Non-pigmented ciliary epithelial cell (primary cell): Measurements from ENCODE around the gene EXOC6B.

ENCODE experiments used
- DNase-seq: peaks from one replicate; pipeline ENCODE4 v3.0.0-alpha.2; 2010; ENCODE audit warnings: low read depth

Gene EXOC6B

DNA sequence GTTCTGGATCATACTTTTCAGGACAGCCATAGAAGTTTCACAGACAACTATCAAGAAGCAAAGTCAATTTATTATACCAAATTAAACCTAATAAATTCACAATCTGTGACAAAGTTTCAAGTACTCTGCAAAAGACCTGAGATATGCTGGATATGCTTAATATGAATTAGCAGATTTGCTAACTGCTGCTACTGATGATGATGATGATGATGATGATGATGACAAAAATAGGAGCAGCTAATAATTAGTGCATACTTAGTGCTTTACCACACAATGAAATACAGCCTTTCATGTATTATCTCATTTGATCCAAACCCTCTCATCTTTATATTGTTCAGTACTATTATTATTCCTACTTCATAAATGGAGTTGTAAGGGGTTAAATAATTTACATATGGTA is 462.4 kb downstream of the EXOC6B start:
- no peak for DNase-seq

DNA sequence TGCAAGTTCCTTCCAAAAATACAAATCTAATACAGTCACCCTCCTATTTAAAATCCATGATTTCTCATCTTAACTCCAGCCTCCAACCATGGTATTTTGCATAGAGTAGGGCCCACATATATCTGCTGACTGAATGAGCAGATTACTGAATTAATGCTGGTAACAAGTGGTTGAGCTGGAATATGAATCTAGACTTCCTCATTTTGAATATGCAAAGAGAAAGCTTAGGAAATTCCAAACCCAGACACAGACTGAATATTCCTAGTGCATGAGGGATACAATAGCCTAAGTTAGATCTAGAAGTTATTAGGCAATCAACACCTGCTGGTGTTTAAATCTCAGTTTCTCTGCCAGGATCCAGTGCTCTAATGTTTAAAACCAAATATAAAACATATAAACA is 463.1 kb downstream of the EXOC6B start:
- no peak for DNase-seq

- DNase-seq, result no peak
Observed at GRCh38 chr2:72361521-72361920, 464.3 kb downstream of the EXOC6B start.

- no peak for DNase-seq
Observed at GRCh38 chr2:72361042-72361441, 464.8 kb downstream of the EXOC6B start.

DNA sequence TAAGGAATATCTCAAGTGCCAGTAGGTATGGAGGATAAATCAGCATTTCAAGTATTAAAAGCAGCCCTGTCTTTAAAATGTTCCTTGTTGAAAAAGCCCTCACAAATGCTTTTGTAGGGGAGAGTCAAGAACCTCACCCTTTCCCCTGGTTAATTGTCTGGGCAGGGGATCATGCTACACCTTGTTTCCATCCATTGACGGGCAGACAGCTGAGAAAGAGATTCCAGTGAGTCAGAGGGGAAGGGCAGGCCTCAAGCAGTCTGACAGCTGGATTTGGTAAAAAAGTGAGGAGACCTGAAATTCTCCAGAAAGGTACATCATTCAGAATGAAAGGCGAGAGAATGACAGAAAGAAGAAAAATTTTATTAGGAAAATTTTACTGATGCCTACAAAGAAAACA is 475.0 kb downstream of the EXOC6B start:
- DNase-seq, result no peak

- DNase-seq, result no peak
Observed at GRCh38 chr2:72349016-72349415, 476.8 kb downstream of the EXOC6B start.

GRCh38 chr2:72347081-72347480 is 478.8 kb downstream of the EXOC6B start:
- DNase-seq, result no peak

DNA sequence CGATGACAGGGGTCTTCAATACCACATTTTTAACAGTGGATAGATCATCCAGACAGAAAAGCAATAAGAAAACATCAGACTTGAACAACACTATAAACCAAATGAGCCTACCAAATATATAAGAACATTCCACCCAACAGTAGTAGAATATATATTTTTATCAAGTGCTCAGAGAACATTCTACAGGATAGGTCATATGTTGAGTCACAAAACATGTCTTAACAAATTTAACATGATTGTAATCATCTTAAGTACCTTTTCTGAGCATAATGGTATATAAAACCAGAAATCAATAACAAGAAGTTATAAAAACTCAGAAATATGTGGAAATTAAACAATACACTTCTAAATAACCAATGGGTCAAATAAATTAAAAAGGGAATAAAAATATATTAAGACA is 484.2 kb downstream of the EXOC6B start:
- DNase-seq, result no peak

DNA sequence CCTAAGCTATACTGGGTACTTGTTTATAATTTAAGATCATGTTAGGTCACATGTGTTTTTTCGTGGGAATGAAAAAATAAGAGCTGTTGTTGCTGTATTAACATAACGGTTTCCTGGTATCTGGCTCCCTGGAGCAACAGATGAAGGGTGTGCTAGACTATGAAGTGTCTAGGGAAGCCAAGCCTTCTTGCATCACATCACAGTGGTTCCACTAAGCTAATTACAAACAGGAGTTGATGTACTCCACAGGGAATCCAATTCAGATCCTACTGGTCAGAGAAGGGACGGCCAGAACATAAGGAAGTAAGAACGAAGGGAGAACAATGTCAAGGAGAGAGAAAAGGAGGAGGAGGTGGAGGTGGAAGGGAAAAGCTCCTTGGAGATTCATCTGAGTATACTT is 485.2 kb downstream of the EXOC6B start:
- no peak for DNase-seq

DNA sequence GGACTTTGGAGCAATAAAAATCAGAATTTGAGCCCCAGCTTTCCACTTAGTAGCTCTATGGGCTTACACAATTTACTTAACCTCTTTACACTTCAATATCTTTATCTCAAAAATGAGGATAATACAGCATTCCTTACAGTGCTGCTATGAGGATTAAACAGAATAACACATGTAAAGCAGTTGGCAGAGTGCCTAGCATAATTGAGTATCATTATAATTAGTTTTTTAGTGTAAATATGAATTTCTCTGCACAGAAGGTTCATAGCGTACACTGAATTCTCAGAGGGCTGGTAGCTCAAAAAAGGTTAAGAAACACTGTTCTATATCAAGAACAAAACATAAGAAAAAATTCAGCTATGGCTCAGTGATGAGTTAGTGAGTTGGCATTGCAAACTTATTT is 487.8 kb downstream of the EXOC6B start:
- DNase-seq, result no peak

- DNase-seq, result no peak
Observed at GRCh38 chr2:72332720-72333119, 493.1 kb downstream of the EXOC6B start.

- no peak for DNase-seq
Observed at GRCh38 chr2:72330652-72331051, 495.2 kb downstream of the EXOC6B start.

DNA sequence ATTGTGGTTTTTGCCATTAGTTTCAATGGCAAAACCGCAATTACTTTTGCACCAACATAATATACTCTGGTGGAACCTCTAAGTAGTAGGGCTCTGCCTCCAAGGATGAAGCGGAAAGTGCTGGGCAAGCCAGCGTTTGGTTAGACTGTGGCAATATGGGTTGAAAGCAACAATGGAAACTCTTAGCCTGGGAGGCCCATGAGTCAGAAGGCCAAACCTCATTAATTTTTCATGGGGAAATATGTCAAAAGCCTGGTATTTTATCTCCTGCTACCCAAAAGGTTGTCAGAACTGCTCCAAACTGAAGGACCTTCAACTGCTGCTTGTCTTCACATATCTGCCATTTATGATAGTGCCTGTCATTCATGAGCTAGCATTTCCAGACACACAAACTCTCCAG is 499.1 kb downstream of the EXOC6B start:
- DNase-seq, result no peak

- DNase-seq, result no peak
Observed at GRCh38 chr2:72325592-72326422, 500.0 kb downstream of the EXOC6B start.

DNA sequence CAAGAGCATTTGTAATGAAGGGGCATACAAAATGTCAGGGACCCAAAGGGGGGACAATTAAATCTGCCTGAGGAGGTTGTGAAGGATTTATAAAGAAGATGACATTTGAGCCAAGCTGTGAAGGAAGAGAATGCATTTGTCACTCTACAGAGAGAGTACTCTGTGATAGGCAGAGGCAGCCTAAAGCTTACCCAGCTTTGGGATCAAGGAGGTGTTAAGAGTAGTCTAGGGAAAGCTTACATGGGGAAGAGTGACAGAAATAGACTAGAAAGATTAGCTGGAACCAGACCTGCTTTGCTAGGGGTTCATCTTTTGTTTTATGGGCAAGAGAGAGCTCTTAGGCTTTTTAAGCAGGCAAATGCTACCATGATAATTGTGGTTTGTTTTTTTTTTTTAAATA is 509.1 kb downstream of the EXOC6B start:
- DNase-seq, result no peak

GRCh38 chr2:72300147-72300684 is 525.6 kb downstream of the EXOC6B start:
- DNase-seq, result no peak

DNA sequence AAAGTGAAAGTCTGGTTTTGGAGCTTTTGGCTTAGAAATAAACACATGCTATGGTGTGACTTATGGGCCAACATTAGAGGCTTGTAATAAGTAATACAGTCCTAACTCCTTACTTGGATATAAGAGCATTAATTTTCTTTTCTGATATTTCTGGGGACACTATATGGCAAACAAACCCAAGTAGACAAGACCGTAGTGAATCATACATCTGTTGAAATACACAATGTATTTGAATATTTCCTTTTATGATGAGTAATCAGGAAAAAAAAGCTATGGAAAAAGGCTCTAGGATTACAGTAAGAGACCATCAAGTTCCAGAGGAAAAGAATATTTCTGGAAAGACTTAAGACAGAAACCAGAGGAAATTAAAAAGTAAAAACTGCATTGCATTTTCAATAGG is 532.2 kb downstream of the EXOC6B start:
- peak; percentile 20 for DNase-seq

DNA sequence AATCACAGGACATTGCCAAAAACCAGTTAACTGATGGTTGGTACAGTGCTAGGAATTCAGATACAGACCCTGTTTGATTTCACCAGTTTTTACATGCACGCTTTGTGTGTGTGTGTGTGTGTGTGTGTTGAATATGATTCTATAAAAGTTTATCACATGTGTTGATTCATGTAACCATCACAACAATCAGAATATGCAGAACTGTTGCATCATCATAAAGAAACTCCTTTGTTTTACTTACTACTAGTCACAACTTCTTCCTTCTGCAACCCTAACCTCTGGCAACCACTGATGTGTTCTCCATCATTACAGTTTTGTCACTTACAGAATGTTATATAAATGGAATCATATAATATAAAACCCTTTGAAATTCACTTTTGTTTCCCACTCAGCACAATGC is 533.4 kb downstream of the EXOC6B start:
- no peak for DNase-seq

DNA sequence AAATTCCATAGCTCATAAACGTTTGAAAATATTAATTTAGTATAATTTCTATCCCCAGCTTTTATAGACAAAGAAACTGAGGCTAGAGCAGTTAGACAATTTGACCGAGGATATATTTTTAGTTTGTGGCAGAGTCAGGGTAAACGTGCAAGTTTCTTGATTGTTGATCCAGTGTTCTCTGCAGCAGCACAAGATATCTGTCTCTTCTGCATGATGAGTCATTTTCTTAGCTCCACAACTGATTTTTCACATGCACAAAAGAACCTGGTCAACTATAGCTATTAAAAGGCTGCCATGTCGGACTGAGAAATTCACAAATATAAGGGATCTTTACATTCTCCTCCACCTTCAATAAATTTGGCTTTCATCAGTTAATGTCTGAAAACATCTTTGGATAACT is 534.8 kb downstream of the EXOC6B start:
- DNase-seq, result no peak

DNA sequence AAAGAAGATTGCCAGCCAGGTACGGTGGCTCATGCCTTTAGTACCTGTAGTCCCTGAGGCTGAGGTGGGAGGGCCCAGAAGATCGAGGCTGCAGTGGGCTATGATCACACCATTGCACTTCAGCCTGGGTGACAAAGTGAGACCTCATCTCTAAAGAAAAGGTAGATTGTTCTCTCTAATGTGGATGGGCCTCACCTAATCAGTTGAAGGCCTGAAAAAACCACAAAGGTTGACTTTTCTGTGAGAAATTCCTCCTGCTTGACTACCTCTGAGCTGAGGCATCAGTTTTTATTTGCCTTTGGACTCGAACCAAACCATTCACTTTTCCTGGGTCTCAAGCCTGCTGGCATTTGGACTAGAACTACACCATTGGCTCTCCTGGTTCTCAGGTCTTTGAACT is 536.1 kb downstream of the EXOC6B start:
- DNase-seq, result no peak

DNA sequence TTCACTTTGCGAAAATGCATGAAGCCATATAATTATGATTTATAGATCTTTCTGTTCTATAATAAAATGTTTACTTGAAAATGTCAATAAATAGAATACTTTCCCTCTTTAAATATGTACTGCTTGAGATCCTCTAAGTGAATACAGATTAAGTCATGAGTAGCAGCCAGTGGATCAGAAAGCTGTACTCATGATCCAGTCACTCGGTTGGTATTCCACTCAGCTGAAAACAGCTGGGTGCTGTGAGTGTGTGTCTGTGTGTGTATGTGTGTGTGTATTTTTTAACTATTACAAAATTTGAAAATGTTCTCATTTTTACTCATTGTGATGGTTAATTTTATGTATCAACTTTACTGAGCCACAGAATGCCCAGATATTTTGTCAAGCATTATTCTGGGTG is 536.5 kb downstream of the EXOC6B start:
- peak; percentile 65 for DNase-seq

DNA sequence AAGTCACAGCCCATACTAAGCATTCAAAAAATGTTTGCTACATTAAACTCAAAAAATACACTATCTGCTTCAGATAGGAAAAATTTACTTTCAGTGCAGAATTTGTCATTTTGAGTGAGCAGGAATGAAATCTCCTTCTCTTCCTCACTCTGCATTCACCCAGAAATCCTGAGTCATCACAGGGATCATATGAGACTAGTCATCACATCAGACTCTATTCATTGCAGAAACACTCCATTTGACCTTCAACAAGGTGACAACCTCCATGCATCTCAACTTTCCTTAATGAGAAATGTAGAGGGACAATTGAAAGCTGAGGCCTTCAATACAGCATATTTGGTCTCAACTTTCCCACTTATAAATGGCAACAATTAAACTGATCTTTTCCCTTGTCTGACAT is 547.8 kb downstream of the EXOC6B start:
- DNase-seq, result peak; percentile 36

DNA sequence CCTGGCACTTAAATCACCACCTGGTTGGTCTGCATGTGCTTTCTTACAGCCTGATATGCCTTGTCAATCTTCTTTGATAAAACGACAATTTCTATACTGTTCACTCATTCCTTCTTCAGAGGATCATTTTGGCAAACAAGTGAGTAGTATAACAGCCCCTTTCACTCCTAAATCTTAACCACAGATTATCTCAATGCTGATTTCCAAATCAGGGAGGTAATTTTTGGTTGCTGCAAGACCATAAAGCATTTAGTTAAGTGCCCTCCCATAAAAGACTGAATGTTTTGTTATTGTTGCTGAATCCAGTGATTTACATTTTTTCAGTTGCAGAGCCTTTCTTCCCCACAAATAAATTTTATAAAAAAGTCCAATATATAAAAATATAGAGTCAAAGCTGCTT is 549.0 kb downstream of the EXOC6B start:
- DNase-seq, result no peak

- DNase-seq, result peak; percentile 8
Observed at GRCh38 chr2:72276356-72276755, 549.5 kb downstream of the EXOC6B start.
